ENCODE measurements around the gene NEK9.

NEK9 gene

DNA sequence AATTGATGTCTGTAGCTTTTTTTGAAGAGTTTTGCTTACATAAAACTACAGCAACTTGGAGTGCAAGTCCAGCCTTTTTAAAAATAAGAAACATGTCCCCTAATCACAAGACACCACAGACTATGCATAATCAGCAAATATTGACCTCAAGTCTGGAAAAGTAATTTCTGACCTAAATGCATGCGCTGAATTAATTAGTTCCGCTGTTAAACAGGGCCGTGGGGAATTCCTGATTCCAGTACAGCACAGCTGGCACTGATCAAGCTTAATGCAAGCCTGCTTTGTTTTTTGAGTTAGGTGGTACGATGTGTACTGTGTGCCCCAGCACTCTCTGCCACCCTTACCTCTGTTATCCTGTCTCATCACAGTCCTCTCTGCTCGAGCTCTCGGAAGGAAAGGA is 84.8 kb downstream of the NEK9 start:
- DNase-seq (ENCODE audit: low read depth in 2 of 3, low spot score in 2 of 3): no peak

DNA sequence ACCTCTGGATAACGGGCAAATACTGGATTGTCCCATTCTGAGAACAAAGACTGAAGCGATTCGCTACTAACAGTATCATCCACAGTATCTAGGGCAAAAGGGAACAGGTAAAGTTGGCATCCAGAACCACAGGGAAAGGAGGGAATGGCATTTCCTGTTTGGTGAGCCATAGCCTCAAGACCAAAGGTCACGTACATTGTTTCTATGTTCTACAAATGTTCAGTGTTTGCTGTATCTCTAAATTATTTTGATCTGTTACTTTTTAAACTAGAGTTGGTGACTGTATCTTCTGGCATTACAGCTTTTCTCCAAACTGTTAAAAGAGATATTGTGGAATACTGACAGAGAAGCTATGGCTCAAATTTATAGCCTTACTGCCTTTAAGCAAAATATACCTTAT is 85.2 kb downstream of the NEK9 start:
- DNase-seq (ENCODE audit: low read depth in 2 of 3, low spot score in 2 of 3): no peak

DNA sequence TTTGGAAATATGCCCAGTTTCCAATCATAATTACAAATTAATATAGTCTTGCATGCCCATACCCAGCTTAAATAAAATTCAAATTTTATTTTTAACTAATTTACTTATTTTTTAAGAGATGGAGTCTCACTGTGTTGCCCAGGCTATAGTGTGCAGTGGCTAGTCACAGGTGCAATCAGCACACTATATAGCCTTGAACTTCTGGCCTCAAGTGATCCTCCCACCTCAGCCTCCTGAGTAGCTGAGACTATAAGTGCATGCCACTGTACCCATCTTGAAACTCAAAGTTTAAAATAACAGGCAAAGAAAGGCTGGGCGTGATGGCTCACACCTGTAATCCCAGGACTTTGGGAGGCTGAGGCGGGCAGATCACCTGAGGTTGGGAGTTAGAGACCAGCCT is 85.9 kb downstream of the NEK9 start:
- no peak for DNase-seq (ENCODE audit: low read depth in 2 of 3, low spot score in 2 of 3)

DNA sequence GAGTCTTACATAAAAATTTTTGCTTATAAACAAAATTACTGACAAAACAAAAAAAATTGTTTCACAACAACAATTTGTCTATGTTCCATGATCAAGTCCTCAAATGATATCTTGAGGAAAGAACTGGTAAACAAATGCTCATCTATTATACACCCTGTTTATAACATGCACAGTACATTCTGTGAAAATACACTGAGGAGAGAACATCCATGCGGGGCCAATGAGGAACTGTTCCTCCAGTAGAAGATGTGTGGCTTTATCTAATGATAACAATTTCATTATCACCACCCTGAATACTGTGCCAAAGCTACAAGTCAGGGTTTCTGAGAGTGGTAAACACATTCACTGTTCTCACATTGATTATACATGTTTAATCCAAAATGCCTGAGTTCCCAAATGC is 86.3 kb downstream of the NEK9 start:
- DNase-seq (ENCODE audit: low read depth in 2 of 3, low spot score in 2 of 3): no peak

DNA sequence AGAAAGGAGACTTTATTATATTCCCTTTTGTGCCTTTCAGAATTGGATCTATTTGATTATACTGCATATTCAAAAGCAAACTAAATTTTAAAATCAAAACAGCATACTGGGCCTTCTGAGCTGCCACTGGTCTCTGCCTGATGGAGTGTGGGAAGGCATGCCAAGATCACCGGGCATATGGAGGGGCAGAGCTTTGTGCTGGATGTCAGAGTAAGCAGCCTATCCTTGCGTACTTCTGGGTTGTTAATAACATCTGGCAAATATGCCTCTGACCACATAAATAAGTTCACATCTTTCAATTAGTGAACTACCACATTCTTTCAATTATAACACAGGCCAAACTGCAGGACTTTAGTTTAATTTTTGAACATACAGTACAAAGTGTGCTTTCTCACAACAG is 93.9 kb downstream of the NEK9 start:
- no peak for DNase-seq (ENCODE audit: low read depth in 2 of 3, low spot score in 2 of 3)

DNA sequence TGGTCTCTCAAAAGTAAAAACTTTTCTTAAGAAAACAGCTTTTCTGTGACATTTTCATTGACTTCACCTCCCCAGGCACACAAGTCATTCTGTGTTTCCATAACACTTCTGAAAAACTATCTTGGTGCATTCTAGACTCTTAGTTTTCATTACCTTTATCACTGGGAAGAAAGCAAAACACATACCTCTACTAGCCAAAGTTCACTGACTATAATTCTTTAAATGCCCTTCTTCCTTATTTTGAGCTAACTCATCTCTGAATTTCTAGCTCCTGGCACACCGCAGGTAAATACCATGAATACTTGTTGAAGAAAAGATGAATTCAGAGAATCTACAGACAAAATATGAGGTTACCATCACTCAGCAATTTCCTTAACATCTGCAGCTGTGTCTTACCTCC is 96.7 kb downstream of the NEK9 start:
- no peak for DNase-seq (ENCODE audit: low read depth in 2 of 3, low spot score in 2 of 3)

All from activated CD8-positive, alpha-beta memory T cell treated with anti-CD3 and anti-CD28 coated beads for 48 hours (primary cell).